K562 (cell line): ENCODE results near the gene LRRC14B. TPM values are rescaled to one million over a fixed set of nuclear protein-coding genes. Genes with fewer than 3 reads are reported as not detected.

ENCODE experiments used
- ATAC-seq: fragments of 200-7000 bp; cut with Tn5 transposase; 3 replicates; pipeline ENCODE4 v1.9.1; 2020; ENCODE audit warnings: moderate library complexity
- BruUV-seq: library from RNA; stranded (reverse); fragments of 400-500 nt; replicated peaks from 2 replicates; lab custom pipeline; 2021; lab: Mats Ljungman, UMichigan
- CTCF ChIA-PET: fragments of 300-600 bp; formaldehyde crosslinking; extraction: SDS; loops from one replicate; lab custom pipeline; 2021; ENCODE audit warnings: low intra/inter-chr PET ratio; lab: Yijun Ruan, JAX
- POLR2A ChIA-PET: fragments of 300-600, 350-650 bp; sonication (Branson Sonifier 250); formaldehyde crosslinking; extraction: SDS; loops from one replicate; lab custom pipeline; 2021; ENCODE audit warnings: antibody characterized with exemption, inconsistent platforms; lab: Yijun Ruan, JAX
- DNase-seq, 4 experiments: peaks; one replicate each; pipeline versions ENCODE4 v3.0.0 to v3.0.0-alpha.2; 2011 to 2018; ENCODE audit warnings: low spot score in 3 of 4, mixed read lengths in 3 of 4; ENCODE audit errors: extremely low read depth in 1 of 4
- FAIRE-seq: peaks from 2 replicates; lab custom pipeline; 2011; peaks lifted over from hg19 to GRCh38; lab: Jason Lieb, UNC
- H2AFZ ChIP-seq: 2 replicates; pipeline ENCODE4 v1.6.0; 2011; ENCODE audit warnings: low read depth, low read length, control low read depth, inconsistent platforms
- H3K27ac ChIP-seq: fragments of 200-600 bp; 3 replicates; pipeline ENCODE4 v1.8.0; 2011; ENCODE audit warnings: low read depth, mild to moderate bottlenecking, control low read depth, inconsistent platforms, low read length, moderate library complexity, mixed read lengths; ENCODE audit errors: extremely low read depth
- H3K27me3 ChIP-seq, 2 experiments: fragments of 300-600 bp in 1 of 2; 2 replicates in 1 of 2; 3 replicates in 1 of 2; pipeline versions ENCODE4 v1.6.0 to v1.8.0; 2011; ENCODE audit warnings: inconsistent platforms in 2 of 2, low read length in 2 of 2, mild to moderate bottlenecking in 1 of 2, mixed read lengths in 1 of 2, moderate library complexity in 1 of 2; ENCODE audit not compliant: control insufficient read depth in 2 of 2, insufficient read depth in 2 of 2
- H3K36me3 ChIP-seq: fragments of 300-600 bp; 3 replicates; pipeline ENCODE4 v1.8.0; 2011; ENCODE audit warnings: mild to moderate bottlenecking, low read length, inconsistent platforms; ENCODE audit not compliant: control insufficient read depth, insufficient read depth
- H3K4me1 ChIP-seq, 2 experiments: fragments of 200-600 bp in 1 of 2; replicated peaks in 1 of 2; 2 replicates in 1 of 2; 3 replicates in 1 of 2; pipeline versions ENCODE4 v1.5.1 to v1.8.0; 2011; ENCODE audit warnings: inconsistent platforms in 2 of 2, low read length in 2 of 2, mild to moderate bottlenecking in 1 of 2, mixed read lengths in 1 of 2, moderate library complexity in 1 of 2; ENCODE audit not compliant: control insufficient read depth in 2 of 2, insufficient read depth in 2 of 2
- H3K4me2 ChIP-seq: 2 replicates; pipeline ENCODE4 v1.6.1; 2011; ENCODE audit warnings: low read length, control low read depth, inconsistent platforms, mixed read lengths; ENCODE audit not compliant: insufficient read depth
- H3K4me3 ChIP-seq: fragments of 200-600 bp; sonication (generic), shearing (Covaris generic); 2 replicates; pipeline ENCODE4 v1.5.1; 2016; ENCODE audit warnings: control low read depth, inconsistent platforms
- H3K79me2 ChIP-seq: fragments of 200-600 bp; 3 replicates; pipeline ENCODE4 v1.8.0; 2011; ENCODE audit warnings: low read length, inconsistent platforms; ENCODE audit not compliant: control insufficient read depth, insufficient read depth
- H3K9ac ChIP-seq, 2 experiments: 2 replicates each; pipeline versions ENCODE4 v1.6.0 to v1.6.1; 2011; ENCODE audit warnings: low read depth in 2 of 2, low read length in 2 of 2, control low read depth in 1 of 2, inconsistent platforms in 1 of 2, mild to moderate bottlenecking in 1 of 2, mixed read lengths in 1 of 2; ENCODE audit not compliant: insufficient read depth in 1 of 2
- H3K9me1 ChIP-seq: one replicate; pipeline ENCODE4 v1.6.0; 2011; ENCODE audit warnings: inconsistent platforms, mild to moderate bottlenecking, low read length, moderate library complexity; ENCODE audit not compliant: control insufficient read depth, insufficient read depth
- H3K9me3 ChIP-seq: replicated peaks from 2 replicates; pipeline ENCODE4 v1.5.1; 2011; ENCODE audit warnings: low read depth, low read length, inconsistent platforms; ENCODE audit not compliant: control insufficient read depth, insufficient read depth
- H4K20me1 ChIP-seq: replicated peaks from 2 replicates; pipeline ENCODE4 v1.6.1; 2011; ENCODE audit warnings: low read length, inconsistent platforms, mixed read lengths; ENCODE audit not compliant: control insufficient read depth, insufficient read depth
- ATF1 ChIP-seq, 2 experiments: fragments of 450-650 bp in 1 of 2; IDR thresholded peaks; 2 replicates each; pipeline ENCODE4 v1.6.1; 2016; ENCODE audit warnings: missing compliant biosample characterization in 1 of 2, missing genetic modification characterization in 1 of 2
- CHCHD3 ChIP-seq: fragments of 250-450 bp; sonication (Bioruptor Pico); IDR thresholded peaks from 2 replicates; pipeline ENCODE4 v2.1.2; 2022; ENCODE audit warnings: mild to moderate bottlenecking
- DIDO1 ChIP-seq: fragments of 450-650 bp; IDR thresholded peaks from 2 replicates; pipeline ENCODE4 v1.6.1; 2016; ENCODE audit warnings: low read depth, missing biosample characterization, missing genetic modification characterization
- E4F1 ChIP-seq: fragments of 250-450 bp; sonication (Bioruptor Pico); IDR thresholded peaks from 2 replicates; pipeline ENCODE4 v1.5.0; 2021; ENCODE audit warnings: mild to moderate bottlenecking, borderline replicate concordance
- EP300 ChIP-seq: IDR thresholded peaks from 2 replicates; pipeline ENCODE4 v1.6.1; 2012; ENCODE audit warnings: low read length, improper control_type of control experiment
- HMG20B ChIP-seq: fragments of 250-450 bp; sonication (Bioruptor Pico); IDR thresholded peaks from 2 replicates; pipeline ENCODE4 v1.5.0; 2021; ENCODE audit warnings: mild to moderate bottlenecking
- KAT8 ChIP-seq: fragments of 450-650 bp; IDR thresholded peaks from 2 replicates; pipeline ENCODE4 v1.6.1; 2016; ENCODE audit warnings: low read depth, mild to moderate bottlenecking
- NBN ChIP-seq: fragments of 450-650 bp; IDR thresholded peaks from 2 replicates; pipeline ENCODE4 v1.6.1; 2016; ENCODE audit warnings: low read depth, mild to moderate bottlenecking
- RAD21 ChIP-seq, 2 experiments: fragments of 250-450 bp in 1 of 2; fragments of 450-650 bp in 1 of 2; sonication (Bioruptor Pico) in 1 of 2; formaldehyde crosslinking in 1 of 2; IDR thresholded peaks in 1 of 2; conservative IDR thresholded peaks in 1 of 2; 2 replicates each; pipeline versions ENCODE4 v1.4.0 to v1.8.0; 2020 to 2022; ENCODE audit warnings: mild to moderate bottlenecking in 2 of 2, moderate library complexity in 1 of 2
- TAF7 ChIP-seq: fragments of 450-650 bp; IDR thresholded peaks from 2 replicates; pipeline ENCODE4 v1.6.1; 2016; ENCODE audit warnings: missing genetic modification characterization, missing compliant biosample characterization
- TCF3 ChIP-seq: sonication (generic); formaldehyde crosslinking; IDR thresholded peaks from 2 replicates; pipeline ENCODE4 v1.4.0; 2020; ENCODE audit warnings: mild to moderate bottlenecking, missing genetic modification reagents
- TCF7 ChIP-seq: sonication (generic); IDR thresholded peaks from 2 replicates; pipeline ENCODE4 v1.6.1; 2016; ENCODE audit warnings: antibody characterized with exemption, borderline replicate concordance
- TRIM24 ChIP-seq, 2 experiments: fragments of 450-650 bp; IDR thresholded peaks; 2 replicates each; pipeline ENCODE4 v1.6.1; 2016
- ZBTB17 ChIP-seq: fragments of 450-650 bp; formaldehyde crosslinking; IDR thresholded peaks from 2 replicates; pipeline ENCODE4 v1.4.0; 2020; ENCODE audit warnings: mild to moderate bottlenecking
- ZNF253 ChIP-seq: fragments of 250-450 bp; sonication (Bioruptor Pico); conservative IDR thresholded peaks from 2 replicates; pipeline ENCODE4 v1.6.1; 2021; ENCODE audit warnings: mild to moderate bottlenecking
- WGBS: fragments of 100-300 bp; shearing (Covaris generic); methylation state at CpG from one replicate; pipeline ENCODE4 v1.1.6; 2016; ENCODE audit warnings: low coverage, mixed read lengths; ENCODE audit not compliant: insufficient coverage; ENCODE audit errors: missing lambda C conversion rate; 5-methylcytosine and 5-hydroxymethylcytosine counted together
- in situ Hi-C: fragments of 300-500 bp; cut with MboI; formaldehyde crosslinking; loops from 4 replicates; pipeline ENCODE4 v1.15.0; 2018; ENCODE audit warnings: inconsistent platforms, mixed read lengths
- intact Hi-C: fragments of 100-400 bp; cut with micrococcal nuclease; formaldehyde crosslinking; loops from 2 replicates; pipeline ENCODE4 v1.14.2; 2022
- polyA plus RNA-seq, 8 experiments: library from polyadenylated mRNA; depleted of rRNA in 4 of 8; stranded (reverse) in 5 of 8; unstranded in 3 of 8; fragments of >200 nt; fragmentation: Nextera tagmentation in 2 of 8; fragmentation: Illumina TruSeq in 1 of 8; extraction: Ambion mirVana in 2 of 8; extraction: Trizol in 1 of 8; gene quantifications; 2 replicates each; pipeline versions ENCODE4 v1.2.1 to v1.2.3, GENCODE V29; 2011 to 2014; ENCODE audit warnings: inconsistent platforms in 1 of 8, missing spikeins in 1 of 8
- total RNA-seq, 7 experiments: library from RNA; depleted of rRNA in 6 of 7; stranded (reverse); fragments of >200 nt in 6 of 7; fragmentation: Illumina TruSeq in 2 of 7; extraction: Trizol in 2 of 7; gene quantifications; 2 replicates each; pipeline versions ENCODE4 v1.2.1 to v1.2.3, GENCODE V29; 2011 to 2021; ENCODE audit warnings: low replicate concordance in 1 of 7

LRRC14B gene
- total and polyA plus RNA-seq, 9 of the 15 experiments (the other 6 are each of a cell fraction or from before 2014, with no cell fraction given) = not detected

GRCh38 chr5:172841-173251 lies 18.4 kb upstream of the LRRC14B start:
- no peak overlapping the region for H3K27ac ChIP-seq
- H3K27me3 ChIP-seq = peaks cover 73 to 90% of the 10 kb centered on the region in 2 experiments
- ChIA-PET POLR2A (no interaction called here), CTCF (no interaction called here)
- in situ Hi-C loops (no loop called here), intact Hi-C loops (no loop called here)
- H2AFZ ChIP-seq = no peak overlapping the region
- ATAC-seq (no peak), FAIRE-seq (no peak), DNase-seq (no peak)
- H3K36me3 ChIP-seq = no peaks in the 10 kb centered on the region
- 16% methylated on average over 13 of the region's 17 CpGs for WGBS
- no peak overlapping the region for H3K4me2 ChIP-seq
- H3K4me1 ChIP-seq = peaks cover 0 to 20% of the 10 kb centered on the region in 2 experiments; a peak in 3 of 5 replicates
- no peaks in the 10 kb centered on the region for H3K79me2 ChIP-seq
- BruUV-seq = no TSS peak
- no peak overlapping the region for H3K4me3 ChIP-seq
- H4K20me1 ChIP-seq = peaks cover 12% of the 10 kb centered on the region
- no peak overlapping the region for H3K9ac ChIP-seq
- no peaks in the 10 kb centered on the region for H3K9me3 ChIP-seq
- TF ChIP-seq TRIM24 (IDR thresholded peaks at IDR 0.05) = no peak
- no peak for TF ChIP-seq CHCHD3 (CRISPR knock-in tag)
- no peak for TF ChIP-seq DIDO1 (tag)
- no peak for TF ChIP-seq HMG20B (CRISPR knock-in tag)
- TF ChIP-seq KAT8 = no peak
- TF ChIP-seq E4F1 (CRISPR knock-in tag) = no peak
- no peak for TF ChIP-seq EP300
- TF ChIP-seq ZBTB17 (CRISPR knock-in tag) = no peak
- TF ChIP-seq RAD21 (CRISPR knock-in tag; conservative IDR thresholded peaks at IDR 0.05 in 1 of 2, IDR thresholded peaks at IDR 0.05 in 1 of 2) = no peak
- TF ChIP-seq ATF1 (CRISPR knock-in tag; IDR thresholded peaks at IDR 0.05) = no peak
- TF ChIP-seq ATF1 (tag; IDR thresholded peaks at IDR 0.05) = no peak
- TF ChIP-seq TCF3 (CRISPR knock-in tag) = no peak
- TF ChIP-seq NBN = no peak
- no peak for TF ChIP-seq ZNF253
- TF ChIP-seq TCF7 = no peak
- no peak for TF ChIP-seq TAF7 (tag)
- peaks cover 4% of the 10 kb centered on the region for H3K9me1 ChIP-seq
